Measurements from ENCODE around the gene SSBP3.
"Not testable (repeated sequence)": the region's sequence is repeated elsewhere in the genome, so short reads cannot be mapped to it uniquely, and the experiment has no call there.

Gene SSBP3

GRCh38 chr1:54221113-54221834, 184.9 kb downstream of the SSBP3 start:
- no peak for DNase-seq (ENCODE audit: low spot score)

DNA sequence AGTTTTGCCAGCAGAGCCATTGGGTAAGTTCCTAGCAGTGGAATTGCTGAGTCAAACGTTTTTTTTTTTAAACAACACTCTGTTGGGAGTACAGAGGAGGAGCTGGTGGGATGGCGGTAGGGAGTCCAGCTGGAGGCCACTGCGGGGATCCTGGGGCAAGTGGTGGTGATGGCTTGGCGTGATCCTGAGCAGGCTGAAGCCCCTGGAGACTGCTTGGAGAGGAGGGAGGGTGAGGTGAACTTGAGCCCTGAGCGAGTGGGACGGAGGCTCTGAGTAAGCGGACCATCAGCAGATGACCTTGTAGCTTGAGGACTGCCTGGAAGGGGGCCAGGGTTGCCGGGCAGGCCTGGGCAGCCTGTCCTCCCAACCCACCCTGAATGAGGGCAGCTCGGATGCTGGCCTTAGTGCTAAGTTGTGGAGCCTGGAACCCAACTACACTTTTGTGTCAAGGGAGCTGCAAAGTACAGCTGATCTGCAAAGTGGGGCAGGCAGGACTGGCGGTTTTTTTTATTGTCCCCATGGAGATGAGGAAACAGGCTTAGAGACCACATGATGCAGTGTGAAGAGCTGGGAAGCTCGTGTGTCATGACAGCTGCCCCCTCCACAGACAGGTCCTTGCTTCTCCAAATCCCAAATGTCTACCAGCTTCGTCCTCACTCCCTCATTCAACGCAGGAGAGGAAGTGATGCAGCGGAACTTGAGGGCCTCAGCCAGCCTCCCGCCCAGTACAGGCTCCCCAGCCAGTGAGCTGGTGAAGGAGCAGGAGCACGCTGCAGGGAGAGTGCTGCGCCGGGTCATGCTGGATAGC, 186.0 kb downstream of the SSBP3 start:
- peak; percentile 46 for DNase-seq (ENCODE audit: low spot score)

DNA sequence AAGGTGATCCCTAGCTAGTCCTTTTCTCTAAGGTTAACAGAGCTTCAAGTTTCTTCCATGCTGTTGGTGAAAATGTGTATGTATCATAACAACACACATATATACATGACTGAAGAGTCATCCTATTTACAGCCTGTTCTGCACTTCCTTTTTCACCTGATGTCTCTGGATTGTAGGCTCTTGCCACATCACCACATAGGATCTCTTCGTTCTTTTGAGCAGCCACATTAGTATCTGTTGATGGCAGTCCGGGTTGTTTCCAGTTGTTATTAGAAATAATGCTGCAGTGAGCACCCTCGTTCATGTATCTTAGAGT, 186.5 kb downstream of the SSBP3 start:
- DNase-seq (ENCODE audit: low spot score), result no peak

- DNase-seq (ENCODE audit: low spot score), result no peak
Measured at GRCh38 chr1:54218883-54219687, 187.1 kb downstream of the SSBP3 start.

GRCh38 chr1:54215523-54215922, 190.7 kb downstream of the SSBP3 start:
- DNase-seq (ENCODE audit: low spot score), result no peak

GRCh38 chr1:54212872-54213271, 193.3 kb downstream of the SSBP3 start:
- DNase-seq (ENCODE audit: low spot score), result no peak

DNA sequence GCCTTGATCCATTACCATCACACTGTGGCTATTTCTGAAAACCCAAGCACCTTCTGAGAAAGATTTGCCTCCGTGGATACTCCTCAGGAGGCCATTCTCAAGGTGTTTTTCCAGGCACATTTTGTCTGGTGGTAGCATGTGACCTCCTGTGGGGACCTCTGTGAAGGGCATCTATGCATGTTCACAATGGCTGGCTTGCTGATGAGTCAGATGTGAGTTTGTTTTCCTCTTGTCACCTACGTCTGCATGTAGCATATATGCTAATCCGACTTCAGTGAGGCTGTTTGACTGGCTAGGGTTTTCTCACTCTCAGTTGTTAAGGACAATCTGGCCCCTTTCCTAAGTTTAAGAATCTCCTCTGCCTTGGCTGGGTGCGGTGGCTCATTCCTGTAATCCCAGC, 198.3 kb downstream of the SSBP3 start:
- DNase-seq (ENCODE audit: low spot score), result not testable (repeated sequence)

DNA sequence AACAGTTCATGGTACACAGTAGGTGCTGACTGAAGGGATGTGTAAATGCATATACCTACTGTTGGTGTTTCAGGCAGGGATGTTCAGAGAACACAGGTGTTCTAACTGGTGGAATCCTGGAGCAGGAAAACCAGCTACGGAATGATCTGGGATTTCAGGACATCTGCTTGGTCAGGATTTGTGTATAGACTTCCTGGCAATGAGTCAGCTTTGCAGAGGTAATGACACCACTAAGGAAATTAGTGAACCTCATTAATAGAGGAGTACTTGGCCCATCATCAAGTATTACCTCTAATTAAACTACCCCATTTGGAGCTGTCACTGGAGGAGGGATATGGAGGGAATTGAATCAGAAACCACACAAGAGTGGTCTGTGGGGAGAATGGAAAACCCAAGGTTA, 198.9 kb downstream of the SSBP3 start:
- DNase-seq (ENCODE audit: low spot score), result no peak

DNA sequence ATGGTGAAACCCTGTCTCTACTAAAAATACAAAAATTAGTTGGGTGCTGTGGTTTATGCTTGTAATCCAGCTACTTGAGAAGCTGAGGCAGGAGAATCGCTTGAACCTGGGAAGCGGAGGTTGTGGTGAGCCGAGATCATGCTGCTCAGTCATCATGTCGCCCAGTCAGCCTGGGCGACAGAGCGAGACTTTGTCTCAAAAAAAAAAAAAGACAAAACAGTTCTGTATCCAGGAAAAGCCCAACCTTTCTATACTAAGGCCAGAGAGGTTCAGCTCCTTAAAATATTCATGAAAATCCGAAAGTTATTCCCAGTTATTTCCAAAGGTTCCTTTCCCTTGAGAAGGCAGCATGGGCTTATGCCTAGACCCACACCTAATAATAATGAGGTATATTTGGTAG, 202.0 kb downstream of the SSBP3 start:
- DNase-seq (ENCODE audit: low spot score), result no peak

DNA sequence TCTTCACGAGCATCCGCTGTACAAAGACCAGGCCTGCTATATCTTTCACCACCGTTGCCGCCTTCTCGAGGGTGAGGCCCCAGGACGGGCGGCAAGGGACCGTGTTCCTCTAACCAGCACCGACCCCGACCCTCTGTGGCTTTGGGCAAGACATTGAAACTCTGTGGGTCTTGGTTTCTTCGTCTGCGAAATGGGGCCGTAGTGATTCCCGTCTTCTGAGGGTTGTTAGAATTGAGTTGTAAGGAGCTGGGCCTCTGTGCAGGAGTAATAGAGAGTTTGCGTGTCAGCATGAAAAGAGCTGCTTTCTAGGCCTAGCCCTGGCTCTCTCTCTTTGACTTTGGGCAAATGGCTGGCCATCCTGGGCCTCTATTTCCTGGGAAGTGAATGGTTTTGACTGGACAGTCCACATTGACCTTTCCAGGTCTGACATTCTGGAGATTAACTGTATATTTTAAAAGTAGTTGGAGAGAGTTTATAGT, 205.6 kb downstream of the SSBP3 start:
- DNase-seq (ENCODE audit: low spot score), result no peak

GRCh38 chr1:54199765-54200518, 206.3 kb downstream of the SSBP3 start, which contains the start of the genes CYB5RL and MRPL37:
Gene CYB5RL, minus strand, starts transcription at chr1:54200030. Its CDS starts 4,414 bp downstream, at chr1:54195616.
Gene MRPL37, plus strand, starts transcription at chr1:54200167. Its CDS starts 77 bp downstream, at chr1:54200244.
- peak; percentile 99 for DNase-seq (ENCODE audit: low spot score)

DNA sequence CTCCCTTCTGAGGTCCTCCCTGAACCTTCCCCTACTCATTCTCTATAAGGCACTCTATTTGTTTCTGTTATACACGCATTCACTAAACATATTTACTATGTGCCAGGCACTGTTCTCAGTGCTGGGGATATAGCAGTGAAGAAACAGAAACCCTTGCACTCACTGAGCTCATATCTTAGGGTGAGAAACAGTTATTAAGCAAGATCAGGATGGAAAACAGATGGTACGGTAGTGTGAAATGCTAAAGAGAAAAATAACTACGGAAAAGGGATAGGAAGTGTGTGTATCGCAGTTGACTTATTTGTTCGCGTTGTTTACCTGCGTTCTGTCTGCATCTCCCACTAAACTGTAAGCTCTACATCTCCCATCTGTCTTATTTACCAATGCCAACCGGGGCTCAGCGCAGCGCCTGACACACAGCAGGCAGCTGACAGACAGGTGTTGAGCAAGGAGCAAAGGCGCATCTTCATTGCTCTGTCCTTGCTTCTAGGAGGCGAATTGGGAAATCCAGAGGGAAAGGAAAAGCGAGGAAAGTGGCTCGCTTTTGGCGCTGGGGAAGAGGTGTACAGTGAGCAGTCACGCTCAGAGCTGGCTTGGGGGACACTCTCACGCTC, 206.9 kb downstream of the SSBP3 start:
- DNase-seq (ENCODE audit: low spot score), result no peak

DNA sequence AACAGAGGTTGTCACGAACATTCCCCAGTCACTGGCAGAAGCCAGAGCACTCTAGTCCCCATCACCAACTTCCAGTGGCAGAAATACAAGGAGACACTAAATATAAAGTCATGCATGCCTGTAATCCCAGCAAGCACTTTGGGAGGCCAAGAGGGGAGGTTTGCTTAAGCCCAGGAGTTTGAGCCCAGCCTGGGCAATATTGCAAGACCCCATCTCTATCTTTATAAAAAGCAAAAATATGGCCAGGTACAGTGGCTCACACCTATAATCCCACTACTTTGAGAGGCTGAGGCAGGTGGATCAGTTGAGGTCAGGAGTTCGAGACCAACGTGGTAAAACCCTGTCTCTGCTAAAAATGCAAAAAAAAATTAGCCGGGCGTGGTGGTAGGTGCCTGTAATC, 212.7 kb downstream of the SSBP3 start:
- no peak for DNase-seq (ENCODE audit: low spot score)

- DNase-seq (ENCODE audit: low spot score), result no peak
Measured at GRCh38 chr1:54191525-54191924, 214.7 kb downstream of the SSBP3 start.

DNA sequence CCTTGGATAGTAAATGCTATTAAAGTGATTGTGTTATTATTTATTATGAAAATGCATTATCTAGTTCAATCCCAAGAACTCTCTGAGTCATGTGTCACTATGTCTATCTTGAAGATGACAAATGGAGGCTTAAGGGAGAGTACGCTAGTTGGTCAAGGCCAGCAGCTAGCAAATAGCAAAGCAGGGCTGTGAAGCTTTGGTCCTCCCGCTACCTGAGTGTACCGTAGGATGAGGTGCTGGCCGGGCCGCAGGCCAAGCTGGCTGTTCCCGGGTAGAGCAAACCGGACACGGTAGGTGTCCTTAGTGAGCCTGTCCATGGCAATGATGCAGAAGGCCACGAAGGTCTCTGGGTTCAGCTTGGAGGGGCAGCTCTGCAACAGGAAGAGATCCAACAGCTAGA, 215.7 kb downstream of the SSBP3 start:
- no peak for DNase-seq (ENCODE audit: low spot score)

DNA sequence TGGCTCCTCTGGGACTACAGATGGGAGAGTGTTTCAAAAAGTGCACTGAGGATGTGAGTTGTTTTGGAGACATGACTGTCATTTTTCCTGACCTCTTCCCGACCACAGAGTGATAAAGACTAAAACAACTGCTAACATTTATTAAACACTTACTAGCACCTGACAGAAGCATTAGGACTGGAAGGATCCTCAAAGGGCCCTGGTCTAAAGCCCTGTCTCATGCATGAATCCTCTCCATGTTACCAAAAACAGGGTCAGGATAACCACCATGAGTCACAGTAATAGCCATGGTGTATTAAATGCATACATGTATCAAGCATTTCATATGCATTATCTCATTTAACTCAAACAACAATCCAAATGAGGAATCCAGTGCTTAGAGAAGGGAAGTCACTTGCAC, 217.9 kb downstream of the SSBP3 start:
- DNase-seq (ENCODE audit: low spot score), result no peak

DNA sequence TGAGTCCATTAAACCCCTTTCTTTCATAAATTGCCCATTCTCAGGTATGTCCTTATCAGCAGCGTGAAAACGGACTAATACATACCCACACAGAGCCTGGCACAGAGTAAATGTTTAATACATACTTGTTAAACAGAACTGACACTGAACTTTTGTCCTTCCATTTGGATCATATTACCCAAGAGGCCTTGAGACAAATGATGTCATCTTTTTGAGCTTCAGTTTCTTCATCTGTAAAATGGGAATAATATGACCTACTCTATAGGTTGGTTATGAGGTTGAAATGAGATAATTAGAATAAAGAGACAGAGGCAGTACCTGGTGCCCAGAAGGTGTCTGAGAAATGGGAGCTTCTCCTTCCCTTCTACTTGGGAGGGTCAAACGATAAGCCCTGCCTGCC, 220.1 kb downstream of the SSBP3 start:
- no peak for DNase-seq (ENCODE audit: low spot score)

GRCh38 chr1:54180701-54181360, 225.4 kb downstream of the SSBP3 start:
- no peak for DNase-seq (ENCODE audit: low spot score)

DNA sequence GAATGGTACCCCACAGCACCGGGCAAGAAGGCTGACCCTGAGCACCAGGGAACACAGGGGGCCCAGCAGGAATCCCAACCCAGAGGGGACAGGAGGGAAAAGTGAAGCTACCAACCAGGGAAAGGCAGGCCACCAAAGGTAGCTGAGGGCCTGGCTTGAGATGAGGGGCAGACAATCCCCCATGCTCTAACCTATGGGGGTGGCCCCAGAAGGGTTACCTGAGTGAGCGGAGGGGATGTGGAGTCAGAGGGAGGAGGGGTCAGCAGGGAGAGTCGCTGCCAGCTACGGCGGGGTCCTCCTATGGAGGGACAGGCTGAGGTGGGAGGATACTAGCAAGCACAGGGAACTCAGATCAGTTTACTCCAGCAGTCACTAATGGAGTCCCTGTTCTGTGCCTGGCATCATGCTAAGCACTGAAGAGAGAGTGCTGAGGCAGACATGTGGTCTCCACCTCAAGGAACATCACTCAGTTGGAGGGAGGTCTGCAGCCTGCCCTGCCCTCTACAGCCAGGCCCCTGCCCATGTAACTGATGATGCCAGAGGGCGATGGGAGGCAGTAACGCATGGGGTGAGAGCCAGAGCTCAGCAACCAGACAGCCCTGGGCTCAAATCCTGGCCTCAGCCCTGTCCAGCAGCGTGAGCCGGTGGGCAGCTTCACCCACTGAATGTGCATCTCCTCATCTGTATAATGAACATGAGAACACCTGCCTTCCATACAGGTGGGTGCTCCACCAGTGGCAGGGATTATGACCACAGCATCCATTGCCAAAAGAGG, 227.7 kb downstream of the SSBP3 start:
- DNase-seq (ENCODE audit: low spot score), result no peak

- DNase-seq (ENCODE audit: low spot score), result no peak
Measured at GRCh38 chr1:54177726-54178125, 228.5 kb downstream of the SSBP3 start.

Measured in cerebellar cortex (tissue), 1 donor.